Endothelial cell (in vitro differentiated cells): ENCODE results near the gene RUNDC3A. TPM values are rescaled to one million over a fixed set of nuclear protein-coding genes. Genes with fewer than 3 reads are reported as not detected.

ENCODE experiments used
- DNase-seq: peaks from one replicate; pipeline ENCODE4 v3.0.0; 2021; ENCODE audit warnings: low spot score
- H3K27ac Mint-ChIP-seq: one replicate; pipeline ENCODE4 v1.8.0; 2021; ENCODE audit warnings: mixed read lengths, inconsistent platforms; ENCODE audit not compliant: unreplicated experiment
- H3K27me3 Mint-ChIP-seq: one replicate; pipeline ENCODE4 v1.8.0; 2021; ENCODE audit warnings: mild to moderate bottlenecking, moderate library complexity, mixed read lengths, inconsistent platforms; ENCODE audit not compliant: unreplicated experiment
- H3K36me3 Mint-ChIP-seq: one replicate; pipeline ENCODE4 v1.8.0; 2021; ENCODE audit warnings: mild to moderate bottlenecking, low read depth, mixed read lengths, inconsistent platforms; ENCODE audit not compliant: unreplicated experiment
- H3K4me1 Mint-ChIP-seq: one replicate; pipeline ENCODE4 v1.8.0; 2021; ENCODE audit warnings: mild to moderate bottlenecking, mixed read lengths, inconsistent platforms; ENCODE audit not compliant: unreplicated experiment
- H3K4me3 Mint-ChIP-seq: one replicate; pipeline ENCODE4 v1.8.0; 2021; ENCODE audit warnings: mild to moderate bottlenecking, mixed read lengths, inconsistent platforms; ENCODE audit not compliant: unreplicated experiment
- H3K9me3 Mint-ChIP-seq: one replicate; pipeline ENCODE4 v1.8.0; 2021; ENCODE audit warnings: mixed read lengths, inconsistent platforms; ENCODE audit not compliant: unreplicated experiment
- total RNA-seq: library from RNA; stranded (reverse); fragmentation: NEBNext Ultra II Directional; extraction: Animal tissue kit (Norgen Biotek cat#: 25700); gene quantifications from one replicate; pipeline ENCODE4 v1.2.1, GENCODE V29; 2021; ENCODE audit not compliant: unreplicated experiment
- TF ChIP-seq, protein P1 (sequence below): fragments of 200-600 bp; sonication (generic); IDR thresholded peaks from one replicate; pipeline ENCODE4 v1.5.0; 2021; ENCODE audit warnings: antibody characterized with exemption; ENCODE audit not compliant: unreplicated experiment

Gene RUNDC3A
- total RNA-seq, 1 donor from 2014 or later, result 0.82 TPM

DNA sequence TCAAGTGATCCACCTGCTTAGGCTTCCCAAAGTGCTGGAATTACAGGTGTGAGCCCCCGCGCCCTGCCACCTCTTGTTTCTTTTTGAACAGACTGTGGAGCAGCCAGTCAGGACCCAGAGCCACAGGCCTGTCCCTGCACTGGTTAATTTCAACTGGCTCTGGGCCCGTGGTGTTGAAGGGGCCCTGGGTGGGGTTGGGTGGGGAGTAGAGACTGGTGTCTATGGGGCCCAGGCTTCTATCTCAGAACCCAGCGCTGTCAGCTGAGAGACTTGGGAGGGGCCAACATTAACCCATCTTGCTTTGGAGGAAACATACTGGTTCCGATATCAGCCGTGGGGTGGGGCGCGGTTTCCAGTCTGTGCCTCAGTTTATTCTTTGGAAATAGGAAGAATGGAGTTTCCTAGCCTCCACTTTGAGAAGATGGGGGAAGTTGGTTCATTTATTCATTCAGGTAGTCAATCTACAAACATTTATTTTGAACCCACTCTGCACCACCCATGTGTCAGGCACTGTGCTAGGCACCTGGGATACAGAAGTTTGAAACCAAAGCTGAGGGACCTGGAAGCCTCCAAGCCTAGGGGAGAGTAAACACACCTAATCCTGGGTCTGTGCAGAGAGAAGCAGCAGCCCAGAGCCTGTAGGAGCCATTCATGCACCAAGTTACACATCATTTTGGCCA lies 24.9 kb upstream of the RUNDC3A start:
- no peaks in the 10 kb centered on the region for H3K9me3 Mint-ChIP-seq
- H3K4me1 Mint-ChIP-seq, result peaks cover 11% of the 10 kb centered on the region
- TF ChIP-seq, protein P1, sequence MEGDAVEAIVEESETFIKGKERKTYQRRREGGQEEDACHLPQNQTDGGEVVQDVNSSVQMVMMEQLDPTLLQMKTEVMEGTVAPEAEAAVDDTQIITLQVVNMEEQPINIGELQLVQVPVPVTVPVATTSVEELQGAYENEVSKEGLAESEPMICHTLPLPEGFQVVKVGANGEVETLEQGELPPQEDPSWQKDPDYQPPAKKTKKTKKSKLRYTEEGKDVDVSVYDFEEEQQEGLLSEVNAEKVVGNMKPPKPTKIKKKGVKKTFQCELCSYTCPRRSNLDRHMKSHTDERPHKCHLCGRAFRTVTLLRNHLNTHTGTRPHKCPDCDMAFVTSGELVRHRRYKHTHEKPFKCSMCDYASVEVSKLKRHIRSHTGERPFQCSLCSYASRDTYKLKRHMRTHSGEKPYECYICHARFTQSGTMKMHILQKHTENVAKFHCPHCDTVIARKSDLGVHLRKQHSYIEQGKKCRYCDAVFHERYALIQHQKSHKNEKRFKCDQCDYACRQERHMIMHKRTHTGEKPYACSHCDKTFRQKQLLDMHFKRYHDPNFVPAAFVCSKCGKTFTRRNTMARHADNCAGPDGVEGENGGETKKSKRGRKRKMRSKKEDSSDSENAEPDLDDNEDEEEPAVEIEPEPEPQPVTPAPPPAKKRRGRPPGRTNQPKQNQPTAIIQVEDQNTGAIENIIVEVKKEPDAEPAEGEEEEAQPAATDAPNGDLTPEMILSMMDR, result no peak
- no peak overlapping the region for H3K27ac Mint-ChIP-seq
- H3K4me3 Mint-ChIP-seq, result no peak overlapping the region
- peaks cover 3% of the 10 kb centered on the region for H3K27me3 Mint-ChIP-seq
- H3K36me3 Mint-ChIP-seq, result no peaks in the 10 kb centered on the region
- DNase-seq, result no peak

DNA sequence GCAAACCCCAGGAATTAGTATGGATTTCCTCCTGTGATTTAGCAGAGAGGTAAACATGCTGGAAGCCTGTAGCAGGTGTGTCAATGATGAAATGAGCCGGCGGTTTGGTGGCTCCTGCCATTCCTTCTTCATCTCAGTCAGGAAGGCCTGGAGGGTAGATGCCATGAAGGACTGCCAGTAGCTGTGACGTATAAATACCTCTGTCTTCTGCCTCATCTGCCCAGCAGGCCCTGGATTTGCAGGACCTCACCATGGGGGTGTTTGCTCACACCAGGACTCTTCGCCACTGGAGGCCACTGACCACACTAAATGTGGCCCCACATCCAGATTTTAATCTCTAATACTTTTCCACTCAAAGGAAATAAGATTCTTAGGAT lies 24.4 kb upstream of the RUNDC3A start:
- no peaks in the 10 kb centered on the region for H3K9me3 Mint-ChIP-seq

DNA sequence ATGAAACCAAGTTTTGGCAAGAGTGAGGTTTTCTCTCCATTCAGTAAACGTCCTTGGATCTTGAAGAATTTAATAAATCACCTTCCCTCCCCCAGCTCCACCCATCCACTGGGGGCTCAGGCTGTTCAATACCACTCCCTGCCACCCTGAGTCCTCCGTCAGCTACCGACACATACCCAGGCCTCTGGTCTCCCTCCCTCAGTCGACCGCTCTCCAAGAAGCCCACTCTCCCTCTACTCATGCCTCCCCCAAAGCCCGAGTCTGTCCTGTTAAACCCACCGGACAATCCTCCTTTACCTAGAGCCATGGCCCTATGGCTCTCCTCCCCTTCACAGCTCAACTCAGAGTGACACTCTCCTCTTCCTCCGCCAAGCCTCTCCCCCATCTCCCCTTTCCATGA lies 20.8 kb upstream of the RUNDC3A start:
- peaks cover 2% of the 10 kb centered on the region for H3K27me3 Mint-ChIP-seq
- TF ChIP-seq, protein P1, result no peak
- H3K4me1 Mint-ChIP-seq, result no peaks in the 10 kb centered on the region
- no peaks in the 10 kb centered on the region for H3K9me3 Mint-ChIP-seq
- no peak overlapping the region for H3K27ac Mint-ChIP-seq
- H3K36me3 Mint-ChIP-seq, result no peaks in the 10 kb centered on the region
- no peak overlapping the region for H3K4me3 Mint-ChIP-seq
- no peak for DNase-seq

More for the DNA sequence above, 24.4 kb upstream of the RUNDC3A start:
- H3K27ac Mint-ChIP-seq, result no peak overlapping the region
- H3K4me1 Mint-ChIP-seq, result peaks cover 11% of the 10 kb centered on the region
- H3K4me3 Mint-ChIP-seq, result no peak overlapping the region
- no peaks in the 10 kb centered on the region for H3K36me3 Mint-ChIP-seq
- TF ChIP-seq, protein P1, result no peak
- DNase-seq, result no peak
- H3K27me3 Mint-ChIP-seq, result peaks cover 3% of the 10 kb centered on the region

DNA sequence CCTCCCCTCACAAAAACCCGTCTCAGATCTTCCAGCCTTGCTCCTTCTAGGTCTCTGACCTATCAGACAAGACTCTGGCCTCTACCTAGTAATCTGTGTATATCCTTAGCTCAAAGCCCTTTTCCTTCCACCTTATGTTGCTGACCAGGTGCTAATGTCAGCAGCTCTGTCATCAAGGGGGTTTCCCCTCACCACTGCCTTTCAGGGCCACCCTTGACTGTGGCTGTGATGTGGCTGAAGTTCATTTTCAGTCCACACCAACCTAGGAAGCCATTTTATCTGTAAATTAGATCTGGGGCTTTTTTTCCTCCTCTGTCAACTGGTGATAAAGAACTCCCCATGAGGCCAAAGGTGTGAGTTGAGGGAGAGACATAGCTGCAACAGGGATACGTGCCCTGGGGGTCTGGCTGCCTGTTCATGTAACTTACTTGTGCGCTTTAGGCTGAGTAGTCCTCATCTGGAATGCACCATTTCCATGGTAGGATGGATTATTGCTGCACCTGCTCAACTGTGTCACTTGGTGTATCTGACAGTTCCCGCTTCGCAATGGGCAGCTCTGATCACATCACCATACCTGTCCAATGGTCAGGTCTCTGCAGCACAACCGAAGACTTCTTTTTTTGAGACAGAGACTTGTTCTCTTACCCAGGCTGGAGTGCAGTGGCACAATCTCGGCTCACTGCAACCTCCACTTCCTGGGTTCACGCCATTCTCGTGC lies 14.7 kb upstream of the RUNDC3A start:
- Mint-ChIP-seq H3K4me3 (no peak overlapping the region), H3K4me1 (peaks cover 3% of the 10 kb centered on the region), H3K36me3 (no peaks in the 10 kb centered on the region), H3K27ac (no peak overlapping the region), H3K27me3 (peaks cover 4% of the 10 kb centered on the region), H3K9me3 (no peaks in the 10 kb centered on the region)
- TF ChIP-seq, protein P1, result no peak
- DNase-seq, result no peak

DNA sequence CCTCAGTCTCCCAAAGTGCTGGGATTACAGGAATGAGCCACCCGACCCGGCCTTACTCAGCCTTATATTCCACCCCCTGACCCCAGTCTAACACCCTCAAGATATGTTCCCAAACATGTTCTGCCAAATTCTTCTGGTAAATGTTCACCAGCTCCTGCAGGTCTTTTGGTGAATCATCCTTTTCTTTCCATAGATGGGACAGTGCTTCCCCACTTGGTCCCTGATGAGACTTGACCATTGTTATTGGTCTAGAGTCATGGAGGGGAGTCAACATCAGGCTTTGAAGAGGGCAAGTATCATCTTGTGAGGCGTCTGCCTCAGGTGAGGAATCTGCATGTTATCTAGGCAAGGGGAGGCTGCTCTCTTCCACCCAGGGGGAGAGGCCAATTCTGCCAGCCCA lies 10.4 kb upstream of the RUNDC3A start:
- TF ChIP-seq, protein P1, result no peak
- no peak for DNase-seq
- Mint-ChIP-seq H3K4me3 (no peak overlapping the region), H3K27ac (no peak overlapping the region), H3K9me3 (no peaks in the 10 kb centered on the region), H3K36me3 (no peaks in the 10 kb centered on the region), H3K4me1 (peaks cover 3% of the 10 kb centered on the region), H3K27me3 (peaks cover 4% of the 10 kb centered on the region)
